ENCODE measurements around the gene UGT1A7. TPM values are rescaled to one million over a fixed set of nuclear protein-coding genes. Genes with fewer than 3 reads are reported as not detected.

Gene UGT1A7
- total RNA-seq, 2 donors from 2014 or later: not detected

DNA sequence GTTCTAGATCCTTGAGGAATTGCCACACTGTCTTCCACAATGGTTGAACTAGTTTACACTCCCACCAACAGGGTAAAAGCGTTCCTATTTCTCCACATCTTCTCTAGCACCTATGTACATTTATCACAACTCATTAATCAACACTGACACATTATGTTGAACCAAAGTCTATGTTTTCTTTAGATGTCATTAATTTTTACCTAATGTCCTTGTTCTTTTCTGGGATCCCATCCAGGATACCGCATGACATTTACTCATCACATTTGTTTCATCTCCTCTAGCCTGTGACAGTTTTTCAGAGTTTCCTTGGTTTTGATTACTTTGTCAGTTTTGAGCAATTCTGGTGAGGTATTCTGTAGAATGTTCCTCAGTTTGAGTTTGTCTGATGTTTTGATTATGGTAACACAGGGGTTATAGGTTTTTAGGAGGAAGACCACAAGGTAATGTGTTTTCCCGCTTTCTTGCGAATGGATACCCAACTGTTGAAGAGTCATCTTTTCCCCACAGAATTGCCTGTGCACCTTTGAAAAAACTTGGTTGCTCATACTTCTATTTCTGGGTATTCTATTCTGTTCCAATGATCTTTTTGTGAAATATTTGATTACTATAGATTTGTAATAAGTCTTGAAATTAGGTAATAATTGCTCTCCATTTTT is 13.0 kb upstream of the UGT1A7 start:
- Mint-ChIP-seq H3K4me1 (ENCODE audit: low read depth) (no peaks in the 10 kb centered on the region), H3K27me3 (ENCODE audit: low read depth) (no peaks in the 10 kb centered on the region), H3K9me3 (peaks cover 2 to 6% of the 10 kb centered on the region in 2 donors), H3K36me3 (ENCODE audit: insufficient read depth in 2 of 2) (no peaks in the 10 kb centered on the region), H3K4me3 (no peak overlapping the region), H3K27ac (no peak overlapping the region)
- no peak for DNase-seq
- ATAC-seq (replicated peaks in 1 of 2): no peak

GRCh38 chr2:233671290-233672161 is 10.2 kb upstream of the UGT1A7 start, which contains the start of gene UGT1A9:
UGT1A9 (plus strand) TSS chr2:233671898; CDS start chr2:233671935, 37 bp downstream.
- H3K36me3 Mint-ChIP-seq (ENCODE audit: insufficient read depth in 2 of 2): no peaks in the 10 kb centered on the region
- H3K9me3 Mint-ChIP-seq: peaks cover 0 to 6% of the 10 kb centered on the region in 2 donors
- H3K4me1 Mint-ChIP-seq (ENCODE audit: low read depth): no peaks in the 10 kb centered on the region
- ATAC-seq (replicated peaks in 1 of 2): no peak
- peaks cover 8% of the 10 kb centered on the region for H3K27me3 Mint-ChIP-seq (ENCODE audit: low read depth)
- H3K4me3 Mint-ChIP-seq: no peak within 1 kb of the TSS
- DNase-seq: no peak
- no peak within 1 kb of the TSS for H3K27ac Mint-ChIP-seq

DNA sequence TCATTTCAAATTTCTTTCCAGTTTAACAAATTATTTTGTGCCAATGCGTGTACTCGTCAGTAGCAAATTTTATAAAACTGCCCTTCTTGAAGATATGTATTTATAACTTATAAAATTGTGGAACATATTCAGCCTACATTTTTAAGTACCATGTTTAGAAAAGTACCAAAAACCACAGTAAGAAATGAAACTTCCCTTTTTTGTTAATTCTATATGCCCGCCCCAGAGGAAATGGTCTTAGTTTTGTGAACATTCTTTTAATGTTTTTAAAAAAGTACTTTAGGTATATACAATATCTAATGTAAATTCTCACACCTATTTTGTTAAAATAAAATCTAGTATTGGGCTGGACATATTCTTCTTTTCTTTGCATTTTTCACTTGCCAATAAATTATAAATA is 8.8 kb upstream of the UGT1A7 start:
- ATAC-seq (replicated peaks in 1 of 2): no peak
- no peak for DNase-seq
- Mint-ChIP-seq H3K4me3 (no peak overlapping the region), H3K27ac (no peak overlapping the region), H3K9me3 (peaks cover 0 to 6% of the 10 kb centered on the region in 2 donors), H3K4me1 (ENCODE audit: low read depth) (no peaks in the 10 kb centered on the region), H3K36me3 (ENCODE audit: insufficient read depth in 2 of 2) (no peaks in the 10 kb centered on the region), H3K27me3 (ENCODE audit: low read depth) (peaks cover 15% of the 10 kb centered on the region)

- ATAC-seq (replicated peaks in 1 of 2): no peak
Measured at GRCh38 chr2:233673896-233674295, 7.8 kb upstream of the UGT1A7 start.

DNA sequence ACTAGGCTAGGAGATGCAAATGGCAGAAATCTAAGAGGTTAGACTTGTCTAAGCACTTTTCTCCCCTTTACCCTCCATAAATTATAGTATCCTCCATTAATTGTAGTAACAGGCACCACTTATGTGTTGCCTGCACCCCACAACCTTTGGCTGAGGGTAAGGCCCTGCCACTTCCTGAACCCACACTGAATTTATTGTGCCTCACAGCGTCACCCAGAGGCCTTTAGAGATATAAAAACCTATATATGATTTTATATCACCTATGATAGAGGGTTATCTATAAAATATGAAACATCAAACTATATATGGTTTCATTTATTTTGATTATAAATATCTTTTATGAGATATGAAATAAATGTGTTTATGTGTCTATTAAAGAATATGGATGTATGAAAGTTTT is 7.4 kb upstream of the UGT1A7 start:
- H3K27ac Mint-ChIP-seq: no peak overlapping the region
- DNase-seq (no peak), ATAC-seq (replicated peaks in 1 of 2) (no peak)
- no peaks in the 10 kb centered on the region for H3K36me3 Mint-ChIP-seq (ENCODE audit: insufficient read depth in 2 of 2)
- no peaks in the 10 kb centered on the region for H3K9me3 Mint-ChIP-seq
- H3K4me3 Mint-ChIP-seq: no peak overlapping the region
- no peaks in the 10 kb centered on the region for H3K4me1 Mint-ChIP-seq (ENCODE audit: low read depth)
- peaks cover 19% of the 10 kb centered on the region for H3K27me3 Mint-ChIP-seq (ENCODE audit: low read depth)

More at GRCh38 chr2:233673896-233674295, 7.8 kb upstream of the UGT1A7 start:
- no peak overlapping the region for H3K27ac Mint-ChIP-seq
- H3K27me3 Mint-ChIP-seq (ENCODE audit: low read depth): peaks cover 19% of the 10 kb centered on the region
- no peaks in the 10 kb centered on the region for H3K9me3 Mint-ChIP-seq
- no peaks in the 10 kb centered on the region for H3K4me1 Mint-ChIP-seq (ENCODE audit: low read depth)
- DNase-seq: no peak
- no peak overlapping the region for H3K4me3 Mint-ChIP-seq
- H3K36me3 Mint-ChIP-seq (ENCODE audit: insufficient read depth in 2 of 2): no peaks in the 10 kb centered on the region

DNA sequence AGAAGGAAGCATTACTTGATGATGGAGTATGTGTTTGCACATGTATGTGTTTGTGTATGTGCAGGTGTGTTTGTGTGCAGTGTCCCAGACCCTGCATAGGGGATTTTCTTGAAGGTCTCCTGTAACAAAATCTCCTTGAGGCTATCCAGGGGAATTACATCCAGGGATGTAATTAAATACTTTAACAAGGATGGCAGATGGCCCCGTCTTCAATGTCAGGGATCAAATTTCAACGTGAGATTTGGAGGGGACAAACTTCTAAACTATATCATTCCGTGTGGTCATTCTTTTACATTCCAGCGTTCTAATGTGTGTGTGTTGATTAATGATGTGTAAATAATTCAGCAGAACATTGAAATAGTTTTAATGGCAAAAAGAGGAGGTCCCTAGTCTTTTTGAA is 6.7 kb upstream of the UGT1A7 start:
- no peaks in the 10 kb centered on the region for H3K36me3 Mint-ChIP-seq (ENCODE audit: insufficient read depth in 2 of 2)
- H3K27ac Mint-ChIP-seq: no peak overlapping the region
- no peaks in the 10 kb centered on the region for H3K9me3 Mint-ChIP-seq
- peaks cover 19% of the 10 kb centered on the region for H3K27me3 Mint-ChIP-seq (ENCODE audit: low read depth)
- no peaks in the 10 kb centered on the region for H3K4me1 Mint-ChIP-seq (ENCODE audit: low read depth)
- no peak for DNase-seq
- ATAC-seq (replicated peaks in 1 of 2): no peak
- H3K4me3 Mint-ChIP-seq: no peak overlapping the region

DNA sequence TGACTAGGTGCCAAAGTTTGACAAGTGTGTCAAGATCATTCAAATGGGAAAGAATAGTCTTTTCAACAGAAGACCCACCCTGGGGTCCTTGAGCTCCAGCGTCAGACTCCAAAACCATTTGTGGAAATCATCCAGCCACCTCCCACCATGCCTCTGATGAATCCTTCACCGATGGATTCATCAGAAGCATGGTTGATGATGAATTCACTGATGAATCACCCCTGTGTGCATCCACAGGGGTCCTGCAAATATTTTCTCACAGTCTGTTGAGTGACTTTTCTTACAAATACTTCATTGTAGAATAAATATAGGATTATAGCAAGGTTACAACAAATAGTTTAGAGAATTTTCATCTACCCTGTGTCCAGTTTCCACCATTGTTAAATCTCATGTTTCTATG is 5.7 kb upstream of the UGT1A7 start:
- H3K36me3 Mint-ChIP-seq (ENCODE audit: insufficient read depth in 2 of 2): no peaks in the 10 kb centered on the region
- H3K4me3 Mint-ChIP-seq: no peak overlapping the region
- peaks cover 19% of the 10 kb centered on the region for H3K27me3 Mint-ChIP-seq (ENCODE audit: low read depth)
- H3K4me1 Mint-ChIP-seq (ENCODE audit: low read depth): no peaks in the 10 kb centered on the region
- no peaks in the 10 kb centered on the region for H3K9me3 Mint-ChIP-seq
- H3K27ac Mint-ChIP-seq: no peak overlapping the region
- DNase-seq: no peak
- ATAC-seq (replicated peaks in 1 of 2): no peak

- H3K36me3 Mint-ChIP-seq (ENCODE audit: insufficient read depth in 2 of 2): no peaks in the 10 kb centered on the region
- H3K27me3 Mint-ChIP-seq (ENCODE audit: low read depth): peaks cover 19% of the 10 kb centered on the region
- ATAC-seq (replicated peaks in 1 of 2): no peak
- H3K4me1 Mint-ChIP-seq (ENCODE audit: low read depth): no peaks in the 10 kb centered on the region
- DNase-seq: no peak
- no peak overlapping the region for H3K27ac Mint-ChIP-seq
- no peak overlapping the region for H3K4me3 Mint-ChIP-seq
- H3K9me3 Mint-ChIP-seq: no peaks in the 10 kb centered on the region
Measured at GRCh38 chr2:233679196-233679595, 2.5 kb upstream of the UGT1A7 start.

DNA sequence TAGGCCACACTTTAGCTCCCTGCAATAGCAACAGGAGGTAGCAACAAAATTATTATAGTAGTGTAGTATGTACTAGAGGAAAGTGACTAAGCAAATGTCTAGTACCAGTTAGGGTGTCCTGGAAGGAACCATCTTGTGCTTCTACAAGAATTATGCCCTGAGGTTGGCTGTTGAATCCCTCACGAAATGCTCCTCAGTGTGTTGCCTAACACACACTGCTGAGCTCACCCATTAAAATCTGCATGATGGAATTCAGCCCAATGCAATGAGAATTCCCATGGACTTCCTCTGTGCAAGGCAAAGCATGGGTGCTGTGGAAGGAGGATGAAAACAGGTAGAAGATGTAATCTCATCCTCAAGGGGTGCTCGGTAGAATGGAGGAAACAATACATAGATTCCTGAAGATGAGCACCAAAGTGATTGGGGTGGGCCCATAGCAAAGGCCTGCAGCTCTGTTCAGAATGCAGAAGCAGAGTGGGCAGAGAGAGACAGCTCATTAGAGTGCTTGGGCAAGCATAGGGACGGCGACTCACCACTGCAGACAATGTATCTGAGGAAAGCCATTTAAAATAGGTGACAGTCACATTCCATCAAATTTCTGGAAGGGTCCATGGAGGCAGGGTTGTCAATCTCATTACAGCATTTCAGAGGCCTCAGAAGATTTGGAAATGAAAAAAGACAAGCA is 1.2 kb upstream of the UGT1A7 start:
- Mint-ChIP-seq H3K27me3 (ENCODE audit: low read depth) (peaks cover 19% of the 10 kb centered on the region), H3K9me3 (no peaks in the 10 kb centered on the region), H3K4me3 (no peak overlapping the region), H3K27ac (no peak overlapping the region), H3K36me3 (ENCODE audit: insufficient read depth in 2 of 2) (no peaks in the 10 kb centered on the region), H3K4me1 (ENCODE audit: low read depth) (no peaks in the 10 kb centered on the region)
- no peak for ATAC-seq (replicated peaks in 1 of 2)
- no peak for DNase-seq

DNA sequence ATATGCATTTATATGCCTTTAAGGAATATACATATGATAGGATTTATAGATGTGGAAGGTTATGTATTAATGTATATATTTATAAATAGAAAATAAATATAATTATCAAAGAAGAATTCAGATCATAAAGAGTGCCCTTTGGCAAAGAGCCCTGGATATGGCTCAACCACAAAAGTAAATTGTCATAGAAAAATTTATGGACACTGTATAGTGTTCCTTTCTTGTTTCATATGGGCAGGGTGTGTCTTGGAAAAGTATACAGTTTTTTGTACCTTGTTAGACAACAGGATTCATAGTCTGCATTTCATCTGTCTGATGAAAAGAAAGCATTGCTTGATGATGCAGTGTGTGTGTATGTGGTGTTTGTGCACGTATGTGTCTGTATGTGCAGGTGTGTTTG is 2.9 kb downstream of the UGT1A7 start:
- H3K27me3 Mint-ChIP-seq (ENCODE audit: low read depth): no peaks in the 10 kb centered on the region
- no peaks in the 10 kb centered on the region for H3K4me1 Mint-ChIP-seq (ENCODE audit: low read depth)
- H3K4me3 Mint-ChIP-seq: no peak overlapping the region
- H3K36me3 Mint-ChIP-seq (ENCODE audit: insufficient read depth in 2 of 2): no peaks in the 10 kb centered on the region
- H3K9me3 Mint-ChIP-seq: no peaks in the 10 kb centered on the region
- DNase-seq (no peak), ATAC-seq (replicated peaks in 1 of 2) (no peak)
- H3K27ac Mint-ChIP-seq: no peak overlapping the region

DNA sequence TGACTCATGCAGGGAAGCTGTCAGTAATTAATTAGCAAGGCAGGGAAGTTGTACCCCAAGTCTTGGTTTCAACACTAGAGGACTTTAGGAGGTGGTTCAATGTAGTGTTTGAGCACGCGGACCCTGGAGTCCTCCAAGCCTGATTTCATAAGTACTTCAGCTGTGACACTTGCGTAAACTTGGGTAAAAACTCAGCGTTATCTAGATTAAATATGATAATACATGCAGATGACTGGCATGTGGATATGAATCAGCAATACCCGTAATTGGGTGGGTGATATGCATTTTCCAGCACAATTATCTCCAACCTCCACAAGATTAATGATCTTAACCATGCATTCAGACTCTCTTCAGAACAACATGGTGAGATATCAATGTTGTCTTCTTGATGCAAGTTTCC is 5.2 kb downstream of the UGT1A7 start:
- Mint-ChIP-seq H3K36me3 (ENCODE audit: insufficient read depth in 2 of 2) (no peaks in the 10 kb centered on the region), H3K4me3 (no peak overlapping the region), H3K4me1 (ENCODE audit: low read depth) (no peaks in the 10 kb centered on the region), H3K9me3 (no peaks in the 10 kb centered on the region), H3K27ac (no peak overlapping the region), H3K27me3 (ENCODE audit: low read depth) (no peaks in the 10 kb centered on the region)
- DNase-seq: no peak
- no peak for ATAC-seq (replicated peaks in 1 of 2)

DNA sequence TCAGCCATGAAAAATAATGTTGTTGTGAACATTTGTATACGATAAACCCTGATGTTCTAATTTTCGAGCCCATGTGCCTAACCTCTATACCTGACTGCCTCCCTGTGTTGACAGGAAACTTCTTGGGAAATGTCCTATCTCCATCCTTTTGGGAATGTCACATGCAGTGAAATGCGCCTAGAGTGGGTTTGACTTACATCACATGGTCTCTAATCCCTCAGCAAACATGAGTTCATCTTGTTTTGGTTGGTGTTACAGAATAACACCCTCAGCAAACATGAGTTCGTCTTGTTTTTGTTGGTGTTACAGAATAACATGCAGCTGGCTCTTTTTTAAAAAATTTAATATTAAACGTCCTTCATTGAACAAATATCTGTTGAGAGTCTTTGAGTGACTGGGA is 6.6 kb downstream of the UGT1A7 start:
- no peak overlapping the region for H3K27ac Mint-ChIP-seq
- H3K27me3 Mint-ChIP-seq (ENCODE audit: low read depth): no peaks in the 10 kb centered on the region
- ATAC-seq (replicated peaks in 1 of 2) (no peak), DNase-seq (no peak)
- no peaks in the 10 kb centered on the region for H3K4me1 Mint-ChIP-seq (ENCODE audit: low read depth)
- no peaks in the 10 kb centered on the region for H3K36me3 Mint-ChIP-seq (ENCODE audit: insufficient read depth in 2 of 2)
- H3K9me3 Mint-ChIP-seq: no peaks in the 10 kb centered on the region
- no peak overlapping the region for H3K4me3 Mint-ChIP-seq

- no peaks in the 10 kb centered on the region for H3K36me3 Mint-ChIP-seq (ENCODE audit: insufficient read depth in 2 of 2)
- H3K4me3 Mint-ChIP-seq: no peak overlapping the region
- DNase-seq (no peak), ATAC-seq (replicated peaks in 1 of 2) (no peak)
- H3K4me1 Mint-ChIP-seq (ENCODE audit: low read depth): no peaks in the 10 kb centered on the region
- no peaks in the 10 kb centered on the region for H3K9me3 Mint-ChIP-seq
- H3K27me3 Mint-ChIP-seq (ENCODE audit: low read depth): peaks cover 5% of the 10 kb centered on the region
- H3K27ac Mint-ChIP-seq: no peak overlapping the region
Measured at GRCh38 chr2:233689031-233689430, 7.3 kb downstream of the UGT1A7 start.

Measured in activated T-cell treated with anti-CD3 and anti-CD28 coated beads, Interleukin-2, amount 50 U/mL, for 72 hours (primary cell).